A549 treated with AZD9567 at 1 μM for 4 hours (cell line): Measurements from ENCODE around the gene RDH16. TPM values are rescaled to one million over a fixed set of nuclear protein-coding genes. Genes with fewer than 3 reads are reported as not detected.

Experiments
- total RNA-seq: library from RNA; stranded (reverse); fragments of 200-300 nt; extraction: Qiagen RNA extraction; gene quantifications from 5 replicates; pipeline ENCODE4 v1.2.3, GENCODE V29; 2022; ENCODE audit not compliant: insufficient read depth

The RDH16 gene, protein sequence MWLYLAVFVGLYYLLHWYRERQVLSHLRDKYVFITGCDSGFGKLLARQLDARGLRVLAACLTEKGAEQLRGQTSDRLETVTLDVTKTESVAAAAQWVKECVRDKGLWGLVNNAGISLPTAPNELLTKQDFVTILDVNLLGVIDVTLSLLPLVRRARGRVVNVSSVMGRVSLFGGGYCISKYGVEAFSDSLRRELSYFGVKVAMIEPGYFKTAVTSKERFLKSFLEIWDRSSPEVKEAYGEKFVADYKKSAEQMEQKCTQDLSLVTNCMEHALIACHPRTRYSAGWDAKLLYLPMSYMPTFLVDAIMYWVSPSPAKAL
- 0.07 to 0.16 TPM (median 0.11 TPM) in 4 of 5 replicates, not detected in the other for total RNA-seq

DNA sequence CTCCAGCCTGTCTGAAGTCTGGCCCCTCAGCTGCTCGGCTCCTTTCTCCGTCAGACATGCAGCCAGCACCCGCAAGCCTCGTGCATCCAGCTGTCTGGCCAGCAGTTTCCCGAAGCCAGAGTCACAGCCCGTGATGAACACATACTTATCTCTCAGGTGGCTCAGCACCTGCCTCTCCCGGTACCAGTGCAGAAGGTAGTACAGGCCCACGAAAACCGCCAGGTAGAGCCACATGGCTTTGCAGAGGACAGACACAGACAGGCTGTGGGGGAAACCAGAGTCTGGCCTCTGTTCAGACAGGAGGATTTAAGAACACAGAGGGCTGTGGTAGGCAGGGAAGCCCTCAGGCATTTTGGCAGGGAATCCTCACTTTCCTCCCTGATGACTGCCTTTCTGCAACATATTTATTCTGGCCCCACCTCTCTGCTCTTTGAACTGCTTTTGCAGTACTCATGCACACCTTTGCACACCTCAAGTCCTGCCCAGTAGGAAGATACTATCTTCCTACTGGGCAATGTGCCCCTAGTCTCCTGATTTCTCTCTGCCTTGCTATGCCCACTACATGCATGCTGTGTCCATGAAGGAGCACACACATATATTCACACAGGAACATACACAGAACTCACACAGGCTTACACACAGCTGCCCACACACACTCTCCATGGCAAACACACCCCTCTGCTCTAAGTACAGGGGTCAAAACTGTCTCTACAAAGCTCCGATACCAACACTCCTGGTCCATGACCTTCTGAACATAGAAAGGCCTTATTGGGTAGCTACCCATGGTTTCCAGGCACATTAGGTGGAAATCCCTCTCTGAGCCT is at the start of gene RDH16:
Gene RDH16 (minus strand): TSS at position 380 of the 824 bp plus-strand sequence. CDS start 146 bp downstream, at position 234.

DNA sequence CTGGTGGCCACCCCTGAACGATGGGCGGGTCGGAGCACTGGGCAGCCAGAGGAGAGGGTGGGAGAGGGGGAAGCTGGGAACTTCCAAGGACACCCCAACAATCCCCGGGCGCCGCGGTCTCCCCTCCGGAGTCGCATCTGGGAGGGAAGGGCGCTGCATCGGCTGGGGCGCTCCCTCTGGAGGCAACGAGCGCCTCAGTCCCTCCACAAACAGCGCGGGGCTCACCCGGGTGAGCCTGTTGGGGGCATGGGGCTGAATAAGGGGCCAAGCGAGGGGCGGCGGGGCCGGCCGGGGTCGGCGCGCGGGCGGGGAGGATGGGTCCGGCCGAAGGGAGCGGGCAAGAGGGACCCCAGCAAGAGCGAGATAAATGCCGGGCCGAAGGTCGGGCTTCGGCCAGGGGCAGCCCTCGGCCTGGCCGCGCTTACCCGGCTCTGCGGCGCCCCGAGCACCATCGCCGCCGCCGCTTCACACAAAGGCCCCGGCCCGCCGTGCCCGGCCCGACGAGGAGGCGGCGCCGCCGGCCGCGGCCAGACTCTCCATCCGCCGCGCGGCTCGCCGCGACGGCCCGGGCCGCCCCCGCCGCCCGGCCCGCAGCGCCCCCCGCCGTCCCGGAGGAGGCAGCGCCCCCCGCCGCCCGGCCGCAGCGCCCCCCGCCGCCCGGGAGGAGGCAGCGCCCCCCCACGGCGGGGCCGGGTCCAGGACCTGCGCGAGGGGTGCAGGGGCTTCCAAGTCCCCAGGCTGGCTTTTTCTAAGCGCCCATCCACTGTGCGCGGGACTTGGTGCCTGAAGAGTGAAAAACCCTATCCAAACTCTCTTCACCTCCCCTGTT is 48.8 kb upstream of the RDH16 start, which contains the start of gene ZBTB39:
Gene ZBTB39 (minus strand): TSS at position 567 of the 829 bp plus-strand sequence. CDS start 1,629 bp downstream, outside the sequence.

DNA sequence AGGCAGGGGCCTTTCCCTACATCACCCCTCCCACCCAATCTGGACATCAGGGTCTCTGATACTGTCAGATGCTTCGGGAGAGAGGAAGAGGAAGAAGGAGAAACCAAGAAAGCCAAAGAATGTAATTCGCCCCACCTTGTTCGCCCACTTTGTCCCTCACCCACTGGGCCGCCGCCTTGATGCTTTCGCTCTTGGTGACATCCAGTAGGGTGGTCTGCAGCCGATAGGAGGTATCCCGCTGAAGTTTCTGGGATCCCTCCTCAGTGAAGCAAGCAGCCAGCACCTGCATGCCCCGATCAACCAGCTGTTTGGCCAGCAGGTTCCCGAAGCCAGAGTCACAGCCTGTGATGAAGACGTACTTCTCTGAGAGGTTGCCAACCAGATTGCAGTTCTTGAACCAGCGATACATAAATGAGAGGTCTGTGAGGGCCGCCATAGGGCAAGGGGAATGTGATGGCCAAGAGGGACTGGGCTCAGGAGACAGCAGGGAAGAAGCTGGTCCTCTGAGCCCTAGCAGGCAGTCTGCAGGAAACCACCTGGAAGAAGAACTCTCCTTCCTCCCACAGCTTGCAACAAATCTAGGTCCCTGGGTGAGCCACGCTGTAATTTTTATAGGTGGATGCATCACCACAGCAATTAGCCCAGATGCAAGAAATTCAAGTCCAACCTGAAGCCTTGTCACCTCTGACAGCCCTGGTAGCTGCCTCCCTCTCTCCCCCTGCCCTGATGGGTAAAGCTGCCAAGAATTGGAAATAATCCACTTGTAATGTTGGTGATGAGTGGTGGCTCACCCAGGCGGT is 23.4 kb downstream of the RDH16 start, which contains the start of gene SDR9C7:
Gene SDR9C7 (minus strand): TSS at position 583 of the 800 bp plus-strand sequence. CDS start 147 bp downstream, at position 436.

Other genes starting within 250 kb of the RDH16 start
- 1,464 to 1,658 TPM (median 1,495 TPM) in 5 replicates for gene NACA, start 232.3 kb downstream of the RDH16 start, total RNA-seq
- 22.5 to 29.3 TPM (median 23.1 TPM) in 5 replicates for gene PRIM1, start 205.3 kb downstream of the RDH16 start, total RNA-seq
- gene HSD17B6, start 194.3 kb downstream of the RDH16 start, total RNA-seq, result 1.1 to 5.1 TPM (median 1.2 TPM) in 5 replicates
- gene SDR9C7, start 23.2 kb downstream of the RDH16 start, total RNA-seq, result 0.05 TPM in 1 of 5 replicates, not detected in the others
- 4.1 to 6.1 TPM (median 5.6 TPM) in 5 replicates for gene ZBTB39, start 48.9 kb upstream of the RDH16 start, total RNA-seq
- gene TAC3, start 58.9 kb upstream of the RDH16 start, total RNA-seq, result 0.09 to 0.34 TPM (median 0.17 TPM) in 4 of 5 replicates, not detected in the other
- gene MYO1A, start 92.5 kb upstream of the RDH16 start, total RNA-seq, result 0.09 to 0.57 TPM (median 0.30 TPM) in 4 of 5 replicates, not detected in the other
- gene NEMP1, start 121.2 kb upstream of the RDH16 start, total RNA-seq, result 13.6 to 16.9 TPM (median 14.8 TPM) in 5 replicates
- gene NAB2, start 131.5 kb upstream of the RDH16 start, total RNA-seq, result 15.1 to 20.9 TPM (median 17.9 TPM) in 5 replicates
- gene STAT6, start 153.8 kb upstream of the RDH16 start, total RNA-seq, result 40.2 to 53.8 TPM (median 48.3 TPM) in 5 replicates
- 13.0 to 24.4 TPM (median 14.9 TPM) in 5 replicates for gene LRP1, start 170.9 kb upstream of the RDH16 start, total RNA-seq
- gene LRP1-AS, start 190.0 kb upstream of the RDH16 start, total RNA-seq, result not detected in 5 replicates